ENCODE data around the gene RC3H2. TPM values are rescaled to one million over a fixed set of nuclear protein-coding genes. Genes with fewer than 3 reads are reported as not detected.

The RC3H2 gene
- total and polyA plus RNA-seq, 10 of the 15 experiments (the other 5 are each of a cell fraction or from before 2014, with no cell fraction given), result 7.2 to 25.5 (median 16.1) TPM

DNA sequence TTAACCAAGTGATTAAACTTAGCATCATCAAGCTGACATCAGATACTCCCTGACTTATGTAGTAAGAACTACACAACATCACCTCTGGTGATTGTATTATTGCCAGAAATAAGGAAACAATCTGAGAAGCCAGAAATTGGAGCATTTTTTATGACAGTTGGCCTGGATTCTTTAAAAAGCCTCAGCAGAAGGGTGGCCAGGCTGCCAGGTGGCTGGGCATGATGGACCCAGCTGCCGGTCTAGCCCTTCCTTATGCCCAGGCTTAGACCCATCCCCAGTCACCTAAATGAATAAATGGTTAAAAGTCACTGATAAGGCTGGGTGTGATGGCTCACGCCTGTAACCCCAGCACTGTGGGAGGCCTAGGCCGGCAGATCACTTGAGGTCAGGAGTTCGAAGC lies 92.4 kb downstream of the RC3H2 start (continued):
- no peak for TF ChIP-seq ZNF592 (IDR thresholded peaks at IDR 0.05)

GRCh38 chr9:122810306-122810946 lies 94.7 kb downstream of the RC3H2 start:
- Histone ChIP-seq H3K36me3 (ENCODE audit: control insufficient read depth in 2 of 2, insufficient read depth in 2 of 2, low read length in 1 of 2) (no peaks in the 10 kb centered on the region), H3K9me3 (replicated peaks; ENCODE audit: control insufficient read depth, insufficient read depth, low read length) (no peaks in the 10 kb centered on the region), H3K4me3 (no peak overlapping the region), H3K9ac (ENCODE audit: control insufficient read depth, insufficient read depth, low read length) (no peak overlapping the region), H3K4me2 (ENCODE audit: control insufficient read depth, insufficient read depth) (no peak overlapping the region), H4K20me1 (ENCODE audit: control insufficient read depth, insufficient read depth) (no peaks in the 10 kb centered on the region), H2AFZ (ENCODE audit: control insufficient read depth, low read depth, low read length) (no peak overlapping the region), H3K4me1 (ENCODE audit: control insufficient read depth, insufficient read depth, low read length) (no peaks in the 10 kb centered on the region), H3K27me3 (replicated peaks in 1 of 2; ENCODE audit: control insufficient read depth in 2 of 2, insufficient read depth in 2 of 2, low read length in 1 of 2) (no peaks in the 10 kb centered on the region), H3K79me2 (ENCODE audit: control insufficient read depth, insufficient read depth, low read length) (no peaks in the 10 kb centered on the region), H3K27ac (ENCODE audit: control insufficient read depth, insufficient read depth) (no peak overlapping the region)
- DNase-seq (ENCODE audit: low read depth, low spot score) (peak; percentile 43), ATAC-seq (peak; percentile 96), FAIRE-seq (peak; percentile 96)
- 2% methylated on average over 8 of the region's 8 CpGs for WGBS (ENCODE audit: insufficient coverage, insufficient replicate concordance, low lambda C conversion rate, missing lambda C conversion rate)
- BruUV-seq (replicated peaks), result no TSS peak
- ChIA-PET SMC1A (ENCODE audit: uncharacterized antibody, unreplicated experiment) (interaction anchor here (0.7 to 6.3 kb wide), 8 partner anchors 8 to 716 kb away, joined by 3 to 63 read pairs (median 4); no protein-coding TSS in a partner anchor), POLR2A (no interaction called here), RAD21 (ENCODE audit: unreplicated experiment) (interaction anchor here (0.7 to 1.6 kb wide), 7 partner anchors 8 to 685 kb away, joined by 3 to 10 read pairs (median 4); no protein-coding TSS in a partner anchor), CTCF (interaction anchor here (0.6 to 5.4 kb wide), 13 partner anchors 10 to 712 kb away, joined by 3 to 81 read pairs (median 7); no protein-coding TSS in a partner anchor)
- in situ Hi-C loops (cut with MboI) (loop anchor here (5.0 to 10.0 kb wide), 3 partner anchors 348 to 716 kb away; partner anchors contain the start of gene TTLL11), intact Hi-C loops (cut with micrococcal nuclease; ENCODE audit: unreplicated experiment) (loop anchor here (1.0 to 2.0 kb wide), 5 partner anchors 311 to 712 kb away; no protein-coding TSS in a partner anchor)
- TF ChIP-seq RUNX3 (IDR thresholded peaks at IDR 0.05; ENCODE audit: low read length), result 0 out of 2 replicates have a peak, but pooled peaks have one; percentile 26
- no peak for TF ChIP-seq JUNB (IDR thresholded peaks at IDR 0.05)
- TF ChIP-seq, protein P1, sequence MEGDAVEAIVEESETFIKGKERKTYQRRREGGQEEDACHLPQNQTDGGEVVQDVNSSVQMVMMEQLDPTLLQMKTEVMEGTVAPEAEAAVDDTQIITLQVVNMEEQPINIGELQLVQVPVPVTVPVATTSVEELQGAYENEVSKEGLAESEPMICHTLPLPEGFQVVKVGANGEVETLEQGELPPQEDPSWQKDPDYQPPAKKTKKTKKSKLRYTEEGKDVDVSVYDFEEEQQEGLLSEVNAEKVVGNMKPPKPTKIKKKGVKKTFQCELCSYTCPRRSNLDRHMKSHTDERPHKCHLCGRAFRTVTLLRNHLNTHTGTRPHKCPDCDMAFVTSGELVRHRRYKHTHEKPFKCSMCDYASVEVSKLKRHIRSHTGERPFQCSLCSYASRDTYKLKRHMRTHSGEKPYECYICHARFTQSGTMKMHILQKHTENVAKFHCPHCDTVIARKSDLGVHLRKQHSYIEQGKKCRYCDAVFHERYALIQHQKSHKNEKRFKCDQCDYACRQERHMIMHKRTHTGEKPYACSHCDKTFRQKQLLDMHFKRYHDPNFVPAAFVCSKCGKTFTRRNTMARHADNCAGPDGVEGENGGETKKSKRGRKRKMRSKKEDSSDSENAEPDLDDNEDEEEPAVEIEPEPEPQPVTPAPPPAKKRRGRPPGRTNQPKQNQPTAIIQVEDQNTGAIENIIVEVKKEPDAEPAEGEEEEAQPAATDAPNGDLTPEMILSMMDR (IDR thresholded peaks at IDR 0.05 in 2 of 3, conservative IDR thresholded peaks at IDR 0.05 in 1 of 3; ENCODE audit: control insufficient read depth in 2 of 3, extremely low read depth in 1 of 3, insufficient read depth in 1 of 3, low read depth in 3 of 3, low read length in 3 of 3), result peak; percentile 55 to 90 (median 83); a peak in 4 of 6 replicates
- TF ChIP-seq CEBPB (IDR thresholded peaks at IDR 0.05; ENCODE audit: borderline replicate concordance in 1 of 2, low read depth in 2 of 2, low read length in 2 of 2), result 0 out of 4 replicates have a peak, but pooled peaks of 1 of the 2 experiments have one; percentile 21
- peak; percentile 33; the same call in 1 of the 3 replicates for TF ChIP-seq POU2F2 (IDR thresholded peaks at IDR 0.05; ENCODE audit: borderline replicate concordance, low read depth, low read length)
- 0 out of 2 replicates have a peak, but pooled peaks have one; percentile 43 for TF ChIP-seq RB1 (IDR thresholded peaks at IDR 0.05; ENCODE audit: borderline replicate concordance)
- no peak for TF ChIP-seq REST (IDR thresholded peaks at IDR 0.05; ENCODE audit: low read depth, low read length)
- no peak for TF ChIP-seq ESRRA (IDR thresholded peaks at IDR 0.05; ENCODE audit: low read length)
- TF ChIP-seq YY1 (IDR thresholded peaks at IDR 0.05; ENCODE audit: low read depth, low read length), result peak; percentile 90
- peak; percentile 56; the same call in 1 of the 2 replicates for TF ChIP-seq FOXM1 (IDR thresholded peaks at IDR 0.05; ENCODE audit: low read depth, low read length)
